HG02588 (cell line): ENCODE measurements around the gene UBA3.

Source experiments
- ATAC-seq: cut with Tn5 transposase; IDR thresholded peaks from one replicate; pipeline ENCODE4 v1.9.1; 2021; ENCODE audit warnings: mild to moderate bottlenecking, moderate library complexity; ENCODE audit not compliant: unreplicated experiment

UBA3 gene

GRCh38 chr3:69099576-69099975 lies 19.4 kb upstream of the UBA3 start:
- no peak for ATAC-seq

GRCh38 chr3:69097407-69098086 lies 17.4 kb upstream of the UBA3 start:
- no peak for ATAC-seq

DNA sequence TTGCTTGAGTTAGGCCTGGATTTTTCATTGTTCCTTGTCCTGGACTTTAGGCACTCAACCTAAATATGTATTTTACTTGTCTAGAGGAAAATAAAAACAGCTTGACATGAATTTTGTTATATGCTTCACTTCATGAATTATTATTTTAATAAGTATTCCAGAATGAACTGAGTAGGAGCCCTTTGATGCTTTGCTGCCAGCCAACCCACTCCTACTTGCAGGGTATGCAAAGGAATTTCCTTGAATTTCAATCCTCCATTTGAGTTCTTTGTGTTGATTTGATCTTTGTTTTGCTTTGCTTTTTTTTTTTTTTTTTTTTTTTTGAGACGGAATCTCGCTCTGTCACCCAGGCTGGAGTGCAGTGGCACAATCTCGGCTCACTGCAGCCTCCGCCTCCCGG lies 16.1 kb upstream of the UBA3 start:
- ATAC-seq = no peak

DNA sequence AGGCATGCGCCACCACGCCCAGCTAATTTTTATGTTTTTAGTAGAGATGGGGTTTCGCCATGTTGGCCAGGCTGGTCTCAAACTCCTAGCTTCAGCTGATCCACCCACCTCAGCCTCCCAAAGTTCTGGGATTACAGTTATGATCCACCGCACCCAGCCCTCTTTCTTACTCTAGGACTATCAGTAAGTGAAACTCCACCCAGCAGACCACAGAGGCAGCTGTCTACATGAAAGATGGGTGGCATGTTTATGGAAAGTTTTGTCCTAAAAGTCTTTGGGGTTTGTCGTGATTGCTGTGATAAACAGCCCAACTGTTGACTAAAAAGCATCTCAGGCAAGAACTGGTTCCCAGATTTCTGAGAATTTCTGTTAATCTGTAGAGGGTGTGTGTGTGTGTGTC lies 15.5 kb upstream of the UBA3 start:
- no peak for ATAC-seq

DNA sequence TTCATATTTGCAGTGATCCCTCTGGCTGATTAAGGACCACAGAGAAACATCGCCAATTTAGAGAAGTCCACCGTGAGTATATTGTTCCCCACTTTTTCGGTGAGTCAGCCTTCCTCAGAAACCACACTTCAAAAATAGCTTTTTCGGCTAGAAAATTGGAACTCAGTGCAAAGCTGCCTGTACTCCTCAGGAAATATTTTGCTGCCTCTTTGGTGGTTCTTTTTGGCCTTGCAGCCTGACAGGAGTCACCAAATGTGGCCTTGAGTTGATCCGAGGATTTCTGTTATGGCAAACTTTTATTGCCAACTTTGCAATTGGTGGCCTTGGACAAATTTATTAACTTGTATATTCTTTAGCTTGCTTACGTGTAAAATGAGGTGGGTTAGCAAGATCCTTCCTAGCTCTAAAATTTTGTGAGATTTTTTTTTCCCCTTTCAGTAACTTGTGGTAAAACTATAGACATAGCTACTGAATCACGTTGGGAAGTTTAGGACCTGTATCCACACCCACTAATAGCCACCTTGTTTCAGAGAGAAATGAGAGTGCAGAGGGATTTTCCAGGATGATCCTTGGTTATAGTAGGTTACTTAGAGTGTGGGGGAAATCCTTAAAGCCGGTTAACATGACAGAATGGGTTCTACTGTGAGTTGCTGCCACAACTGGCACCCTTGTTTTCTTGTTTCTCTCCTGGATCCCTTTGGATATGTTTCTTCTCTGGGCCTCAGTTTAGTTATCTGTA lies 14.5 kb upstream of the UBA3 start:
- no peak for ATAC-seq

DNA sequence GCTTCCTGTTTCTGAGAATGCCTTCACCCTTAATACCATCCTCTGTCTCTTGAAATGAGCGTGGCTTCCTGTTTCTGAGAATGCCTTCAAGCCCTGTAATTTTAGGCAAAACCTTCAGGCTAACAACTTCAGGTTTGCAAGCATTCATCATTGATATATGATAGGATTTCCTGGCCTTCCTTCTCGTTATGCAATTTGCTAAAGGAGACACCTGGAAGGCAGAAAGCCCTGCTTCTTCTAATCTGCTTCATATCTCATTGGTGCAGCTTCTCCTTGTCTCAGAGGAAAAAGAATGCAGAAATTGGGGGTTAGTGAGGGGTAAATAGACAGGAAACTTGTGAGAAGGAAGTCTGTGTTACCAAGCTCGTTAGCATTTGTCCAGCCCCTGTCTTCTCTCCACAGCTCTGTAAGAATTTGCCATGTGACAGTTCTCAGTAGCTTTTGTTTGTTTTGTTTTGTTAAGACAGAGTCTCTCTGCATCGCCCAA lies 11.9 kb upstream of the UBA3 start:
- peak; percentile 71 for ATAC-seq

DNA sequence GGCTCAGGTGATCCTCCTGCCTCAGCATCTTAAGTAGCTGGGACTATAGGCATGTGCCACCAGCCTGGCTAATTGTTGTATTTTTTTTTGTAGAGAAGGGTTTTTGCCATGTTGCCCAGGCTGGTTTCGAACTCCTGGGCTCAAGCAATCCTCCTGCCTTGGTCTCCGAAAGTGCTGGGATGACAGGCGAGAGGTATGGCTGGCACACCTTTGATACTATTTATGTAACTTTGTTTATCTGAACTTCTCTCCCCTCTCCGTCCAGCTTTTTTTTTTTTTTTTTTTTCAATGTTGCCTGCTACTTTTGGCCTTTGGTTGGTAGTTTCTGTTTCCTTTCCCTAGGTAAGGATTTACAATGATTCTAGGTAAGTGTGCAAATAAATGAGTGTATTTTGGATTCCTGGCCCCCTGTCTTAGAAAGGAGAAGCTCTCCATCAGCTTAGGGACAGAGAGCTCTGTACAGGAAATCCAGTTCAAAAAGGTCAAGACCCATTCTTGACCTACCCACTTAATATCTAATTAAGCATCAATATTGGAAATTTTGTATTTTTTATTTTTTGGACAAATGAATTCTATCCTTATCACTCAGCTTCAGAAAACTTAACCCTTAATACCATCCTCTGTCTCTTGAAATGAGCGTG lies 11.3 kb upstream of the UBA3 start:
- peak; percentile 1 for ATAC-seq

DNA sequence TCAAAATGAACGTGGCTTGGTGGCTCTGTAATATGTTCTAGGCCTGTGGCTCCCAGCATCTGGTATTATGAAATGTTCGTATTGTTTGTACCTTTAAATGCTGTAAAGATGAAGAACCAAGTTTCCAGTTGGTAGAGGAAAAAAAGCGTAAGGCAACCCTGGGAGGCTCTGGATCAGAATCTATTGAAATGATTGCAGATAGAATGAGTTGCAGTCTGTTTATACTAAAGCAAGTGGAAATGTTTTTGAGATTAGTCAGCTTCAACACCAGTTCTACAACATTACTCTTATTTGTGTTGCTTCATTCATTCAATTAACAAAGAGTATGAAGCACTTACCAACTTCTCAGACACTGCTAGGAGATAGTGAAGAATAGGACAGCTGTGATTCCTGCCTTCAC lies 9.9 kb upstream of the UBA3 start:
- no peak for ATAC-seq

GRCh38 chr3:69088063-69088462 lies 7.9 kb upstream of the UBA3 start:
- peak; percentile 15 for ATAC-seq

DNA sequence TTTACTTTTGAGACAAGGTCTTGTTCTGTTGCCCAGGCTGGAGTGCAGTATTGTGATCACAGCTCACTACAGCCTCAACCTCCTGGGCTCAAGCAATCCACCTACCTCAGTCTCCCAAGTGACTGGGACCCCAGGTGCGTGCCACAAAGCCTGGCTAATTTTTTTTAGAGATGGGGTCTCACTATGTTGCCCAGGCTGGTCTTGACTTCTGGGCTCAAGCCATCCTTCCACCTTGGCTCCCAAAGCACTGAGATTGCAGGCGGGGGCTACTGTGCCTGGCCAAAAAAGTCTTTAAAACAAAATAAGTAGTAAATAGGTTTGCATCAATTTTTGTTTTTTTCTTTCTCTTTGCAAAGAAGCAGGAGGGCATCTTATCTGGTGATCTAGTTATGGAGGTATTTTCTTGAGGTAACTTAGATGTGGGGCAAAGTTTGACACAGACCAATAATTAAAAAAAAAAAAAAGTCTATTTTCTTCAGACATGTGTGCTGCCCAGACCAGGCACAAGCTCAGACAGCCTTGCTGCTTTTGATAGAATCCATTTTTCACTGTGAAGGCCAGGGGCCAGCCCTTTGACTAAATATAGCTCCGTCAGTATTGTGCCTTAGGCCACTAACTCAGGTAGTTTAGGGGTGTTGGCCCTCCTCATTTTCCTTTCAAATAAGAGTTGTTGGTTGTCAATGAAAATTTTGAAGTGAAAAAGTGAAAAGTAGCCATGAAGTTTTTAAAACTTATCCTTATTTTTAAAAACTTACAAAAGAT lies 7.0 kb upstream of the UBA3 start:
- ATAC-seq = no peak

GRCh38 chr3:69085833-69086722 lies 5.9 kb upstream of the UBA3 start:
- ATAC-seq = no peak

- ATAC-seq = no peak
Measured at GRCh38 chr3:69085168-69085832, 5.1 kb upstream of the UBA3 start.

DNA sequence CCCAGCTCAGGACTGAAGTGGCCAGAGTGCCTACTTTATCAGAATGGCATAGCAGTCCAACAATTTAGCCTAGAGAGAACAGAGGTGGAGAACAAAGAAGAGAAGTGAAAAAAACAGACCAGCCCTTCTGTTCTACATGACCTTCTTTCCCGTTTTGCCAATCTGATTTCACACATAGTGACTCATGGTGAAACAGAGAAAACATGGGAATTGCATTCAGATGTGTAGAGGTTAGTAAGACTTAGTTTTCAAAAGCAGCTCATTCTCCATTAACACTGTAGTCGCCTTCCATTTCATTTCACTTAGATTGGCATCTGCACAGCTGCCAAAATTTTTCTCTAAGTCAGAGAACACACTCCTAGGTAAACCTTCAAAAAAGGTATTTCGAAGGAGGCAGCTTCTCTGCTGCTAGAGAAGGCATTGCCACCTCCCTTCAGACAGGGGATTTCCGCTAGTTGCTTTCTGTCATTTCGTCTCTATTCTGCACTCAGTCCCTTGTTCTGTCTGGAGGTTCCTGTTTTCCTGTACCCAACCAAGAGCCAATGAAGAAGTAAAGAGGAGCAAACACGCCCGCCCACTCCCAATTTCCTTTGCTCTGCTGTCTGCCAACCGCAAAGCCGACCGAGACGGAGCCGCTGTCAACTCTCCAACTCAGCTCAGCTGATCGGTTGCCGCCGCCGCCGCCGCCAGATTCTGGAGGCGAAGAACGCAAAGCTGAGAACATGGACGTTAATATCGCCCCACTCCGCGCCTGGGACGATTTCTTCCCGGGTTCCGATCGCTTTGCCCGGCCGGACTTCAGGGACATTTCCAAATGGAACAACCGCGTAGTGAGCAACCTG lies 4.4 kb upstream of the UBA3 start, which contains the start of gene ARL6IP5:
TSS of gene ARL6IP5 (plus strand) at position 612 of the 842 bp plus-strand sequence. CDS start at position 723, 111 bp downstream.
- ATAC-seq = peak; percentile 47

DNA sequence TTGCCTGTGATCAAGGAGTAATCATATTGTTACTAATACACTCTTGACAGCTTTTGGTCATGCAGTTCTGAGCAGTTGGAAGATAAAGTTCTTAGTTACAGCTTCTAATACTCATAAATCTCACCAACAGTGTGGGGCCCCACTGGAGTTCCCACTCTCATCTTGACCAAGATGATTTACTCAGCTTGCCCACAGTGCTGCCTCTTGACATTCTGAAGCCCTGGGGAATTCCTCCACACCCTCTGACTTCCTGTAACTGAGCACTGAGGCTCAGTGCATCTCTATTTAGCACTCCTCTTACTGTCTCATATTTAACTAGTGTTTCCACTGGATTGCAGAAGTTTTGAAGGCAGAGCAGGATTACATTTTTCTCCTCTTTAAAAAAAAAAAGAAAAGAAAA lies 2.6 kb upstream of the UBA3 start:
- ATAC-seq = peak; percentile 56

DNA sequence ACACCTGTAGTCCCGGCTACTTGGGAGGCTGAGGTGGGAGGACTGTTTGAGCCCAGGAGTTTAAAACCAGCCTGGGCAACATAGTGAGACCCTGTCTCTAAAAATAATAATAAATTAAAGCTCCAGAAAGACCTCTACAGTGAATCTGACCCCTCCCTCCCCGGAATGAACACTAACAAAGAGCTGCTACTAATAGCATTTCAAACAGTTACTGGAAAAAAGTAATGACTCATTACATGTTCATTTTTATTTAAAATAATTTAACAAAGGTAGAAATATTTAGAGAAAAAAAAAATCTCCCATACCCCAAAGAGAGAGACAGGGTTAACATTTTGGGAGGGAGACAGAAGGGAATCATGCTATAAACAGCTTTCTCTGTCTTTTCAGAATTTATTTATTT lies 2.2 kb upstream of the UBA3 start:
- no peak for ATAC-seq

- no peak for ATAC-seq
Measured at GRCh38 chr3:69081583-69082262, 1.6 kb upstream of the UBA3 start.

- no peak for ATAC-seq
Measured at GRCh38 chr3:69079269-69080159, 651 bp downstream of the UBA3 start.
